ENCODE measurements around the gene GUCY1B1.
A peak's percentile ranks its signal among the peaks of the same experiment; 100 is the strongest.

The GUCY1B1 gene

DNA sequence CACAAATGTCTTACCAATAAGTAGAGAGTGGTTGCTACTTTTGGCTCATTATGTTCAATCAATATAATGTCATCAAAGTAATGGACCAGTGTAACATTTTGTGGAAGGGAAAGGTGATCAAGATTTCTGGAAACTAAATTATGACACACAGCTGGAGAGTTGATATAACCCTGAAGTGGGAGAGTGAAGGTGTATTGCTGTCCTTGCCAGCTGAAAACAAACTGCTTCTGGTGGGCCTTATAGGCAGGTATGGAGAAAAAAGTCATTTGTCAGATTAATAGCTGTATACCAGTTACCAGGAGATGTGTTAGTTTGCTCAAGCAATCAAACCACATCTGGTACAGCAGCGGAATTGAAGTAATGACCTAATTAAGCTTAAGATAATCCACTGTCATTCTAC, 17.3 kb upstream of the GUCY1B1 start:
- H3K4me1 ChIP-seq (ENCODE audit: control insufficient read depth, insufficient read depth, low read length) = no peaks in the 10 kb centered on the region
- no peaks in the 10 kb centered on the region for H3K27me3 ChIP-seq (ENCODE audit: control insufficient read depth, insufficient read depth, low read length)
- no peaks in the 10 kb centered on the region for H3K36me3 ChIP-seq (ENCODE audit: control insufficient read depth, insufficient read depth, low read length)
- H3K9ac ChIP-seq (ENCODE audit: low read depth, low read length) = no peak overlapping the region
- H3K4me3 ChIP-seq (ENCODE audit: low read depth, low read length) = no peak overlapping the region
- H3K9me3 ChIP-seq (ENCODE audit: control insufficient read depth, insufficient read depth, low read length) = no peaks in the 10 kb centered on the region

DNA sequence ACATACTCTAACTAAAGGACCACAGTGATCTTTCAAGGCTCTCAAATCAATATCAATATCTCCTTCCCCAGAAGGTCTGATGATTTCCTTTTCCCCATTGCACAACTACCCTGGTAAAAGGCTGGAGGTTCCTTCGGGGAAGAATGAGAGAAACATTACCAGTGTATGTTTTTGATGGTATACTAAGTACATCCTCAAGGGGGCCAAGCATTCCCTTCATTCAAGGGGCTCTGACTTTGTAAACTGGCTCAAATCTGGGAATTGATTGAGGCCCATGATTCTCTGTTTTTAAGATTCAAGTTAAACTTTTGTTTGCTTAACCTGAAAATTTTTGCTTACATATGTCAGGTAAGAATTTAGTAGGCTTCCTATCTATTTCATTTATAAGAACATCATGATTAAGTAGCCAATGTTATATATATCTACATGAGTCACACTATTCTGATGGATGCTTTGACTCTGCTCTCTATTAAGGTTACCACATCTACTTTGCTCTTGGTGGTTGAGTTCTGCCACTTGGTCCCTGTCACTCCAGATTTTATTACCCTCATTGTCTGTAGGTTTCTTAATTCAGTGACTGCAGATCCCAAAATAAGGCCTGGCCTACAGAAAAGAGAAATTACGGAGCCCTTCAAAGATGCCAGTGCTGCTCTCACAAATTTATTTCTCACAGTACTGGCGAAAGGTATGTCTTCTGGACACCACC, 16.4 kb upstream of the GUCY1B1 start:
- no peaks in the 10 kb centered on the region for H3K4me1 ChIP-seq (ENCODE audit: control insufficient read depth, insufficient read depth, low read length)
- H3K36me3 ChIP-seq (ENCODE audit: control insufficient read depth, insufficient read depth, low read length) = no peaks in the 10 kb centered on the region
- H3K4me3 ChIP-seq (ENCODE audit: low read depth, low read length) = no peak overlapping the region
- no peaks in the 10 kb centered on the region for H3K9me3 ChIP-seq (ENCODE audit: control insufficient read depth, insufficient read depth, low read length)
- no peak overlapping the region for H3K9ac ChIP-seq (ENCODE audit: low read depth, low read length)
- H3K27me3 ChIP-seq (ENCODE audit: control insufficient read depth, insufficient read depth, low read length) = no peaks in the 10 kb centered on the region

DNA sequence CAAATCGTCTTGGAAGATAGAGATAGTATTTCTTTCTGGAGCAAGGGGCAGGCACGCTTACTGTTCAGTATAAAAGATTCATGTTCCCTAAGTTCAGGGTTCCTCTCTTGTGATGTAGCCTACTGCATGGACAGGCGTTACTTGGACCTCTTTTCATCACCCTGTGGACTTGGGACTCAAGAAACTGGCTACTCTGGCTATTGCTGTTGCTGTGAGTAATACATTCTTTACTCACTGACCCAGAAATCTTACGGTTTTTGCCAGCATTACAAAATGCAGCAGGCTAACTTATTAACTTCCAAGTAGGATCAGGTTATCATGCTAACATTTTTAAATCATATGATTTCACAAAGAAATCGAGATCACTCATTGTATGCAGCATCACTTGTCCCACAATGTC, 12.8 kb upstream of the GUCY1B1 start:
- Histone ChIP-seq H3K9me3 (ENCODE audit: control insufficient read depth, insufficient read depth, low read length) (no peaks in the 10 kb centered on the region), H3K9ac (ENCODE audit: low read depth, low read length) (no peak overlapping the region), H3K36me3 (ENCODE audit: control insufficient read depth, insufficient read depth, low read length) (no peaks in the 10 kb centered on the region), H3K4me3 (ENCODE audit: low read depth, low read length) (no peak overlapping the region), H3K4me1 (ENCODE audit: control insufficient read depth, insufficient read depth, low read length) (peaks cover 2% of the 10 kb centered on the region), H3K27me3 (ENCODE audit: control insufficient read depth, insufficient read depth, low read length) (no peaks in the 10 kb centered on the region)

DNA sequence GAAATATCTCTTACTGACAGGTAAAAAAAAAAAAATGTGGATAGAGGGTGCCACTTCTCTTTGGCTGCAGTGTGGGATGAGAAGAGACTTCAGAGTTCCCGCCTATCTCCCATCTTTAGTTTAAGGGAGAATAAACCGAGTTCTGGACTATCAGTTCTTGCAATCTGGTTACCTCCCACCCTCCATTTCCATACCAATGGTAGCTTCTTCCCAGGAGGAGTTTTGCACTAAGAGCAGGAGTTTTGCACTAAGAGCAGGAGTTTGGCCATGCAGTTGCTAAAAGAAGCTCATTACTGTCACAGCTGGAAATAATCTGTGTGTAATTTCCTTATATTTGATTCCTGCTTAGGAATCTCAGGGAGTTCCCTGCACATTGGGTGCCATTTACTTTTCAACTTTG, 10.8 kb upstream of the GUCY1B1 start:
- peaks cover 2% of the 10 kb centered on the region for H3K4me1 ChIP-seq (ENCODE audit: control insufficient read depth, insufficient read depth, low read length)
- no peaks in the 10 kb centered on the region for H3K27me3 ChIP-seq (ENCODE audit: control insufficient read depth, insufficient read depth, low read length)
- H3K9ac ChIP-seq (ENCODE audit: low read depth, low read length) = no peak overlapping the region
- no peaks in the 10 kb centered on the region for H3K36me3 ChIP-seq (ENCODE audit: control insufficient read depth, insufficient read depth, low read length)
- no peak overlapping the region for H3K4me3 ChIP-seq (ENCODE audit: low read depth, low read length)
- H3K9me3 ChIP-seq (ENCODE audit: control insufficient read depth, insufficient read depth, low read length) = no peaks in the 10 kb centered on the region

DNA sequence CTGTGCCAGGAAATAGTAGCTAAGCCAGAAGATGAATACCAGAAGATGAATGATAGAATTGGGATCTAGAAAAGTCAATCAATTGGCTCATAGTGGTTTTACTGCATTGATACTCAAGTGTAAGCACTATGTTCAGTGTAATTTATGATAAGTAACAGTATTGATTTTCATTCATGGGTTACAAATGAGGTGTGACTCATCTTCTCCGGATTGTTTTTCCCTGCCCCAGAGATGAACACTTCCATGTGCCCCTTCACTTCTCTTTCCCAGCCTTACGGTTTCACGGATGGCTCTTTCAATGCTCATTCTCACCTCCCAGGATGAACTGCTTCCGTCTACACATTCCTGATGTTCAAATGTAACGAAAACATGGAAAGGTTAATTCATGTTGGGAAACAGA, 9.8 kb upstream of the GUCY1B1 start:
- no peaks in the 10 kb centered on the region for H3K9me3 ChIP-seq (ENCODE audit: control insufficient read depth, insufficient read depth, low read length)
- peaks cover 2% of the 10 kb centered on the region for H3K4me1 ChIP-seq (ENCODE audit: control insufficient read depth, insufficient read depth, low read length)
- no peaks in the 10 kb centered on the region for H3K36me3 ChIP-seq (ENCODE audit: control insufficient read depth, insufficient read depth, low read length)
- H3K4me3 ChIP-seq (ENCODE audit: low read depth, low read length) = no peak overlapping the region
- no peak overlapping the region for H3K9ac ChIP-seq (ENCODE audit: low read depth, low read length)
- no peaks in the 10 kb centered on the region for H3K27me3 ChIP-seq (ENCODE audit: control insufficient read depth, insufficient read depth, low read length)

DNA sequence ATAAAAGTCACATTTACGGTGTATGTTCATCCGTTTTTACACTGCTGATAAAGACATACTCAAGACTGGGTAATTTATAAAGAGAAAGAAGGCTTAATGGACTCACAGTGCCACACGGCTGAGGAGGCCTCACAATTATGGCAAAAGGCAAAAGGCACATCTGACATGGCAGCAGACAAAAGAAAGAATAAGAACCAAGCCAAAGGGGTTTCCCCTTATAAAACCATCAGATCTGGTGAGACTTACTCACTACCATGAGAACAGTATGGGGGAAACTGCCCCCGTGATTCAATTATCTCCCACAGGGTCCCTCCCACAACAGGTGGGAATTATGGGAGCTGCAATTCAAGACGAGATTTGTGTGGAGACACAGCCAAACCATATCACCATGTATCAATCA, 7.3 kb upstream of the GUCY1B1 start:
- Histone ChIP-seq H3K4me3 (ENCODE audit: low read depth, low read length) (no peak overlapping the region), H3K27me3 (ENCODE audit: control insufficient read depth, insufficient read depth, low read length) (no peaks in the 10 kb centered on the region), H3K9me3 (ENCODE audit: control insufficient read depth, insufficient read depth, low read length) (no peaks in the 10 kb centered on the region), H3K36me3 (ENCODE audit: control insufficient read depth, insufficient read depth, low read length) (no peaks in the 10 kb centered on the region), H3K4me1 (ENCODE audit: control insufficient read depth, insufficient read depth, low read length) (peaks cover 2% of the 10 kb centered on the region), H3K9ac (ENCODE audit: low read depth, low read length) (no peak overlapping the region)

DNA sequence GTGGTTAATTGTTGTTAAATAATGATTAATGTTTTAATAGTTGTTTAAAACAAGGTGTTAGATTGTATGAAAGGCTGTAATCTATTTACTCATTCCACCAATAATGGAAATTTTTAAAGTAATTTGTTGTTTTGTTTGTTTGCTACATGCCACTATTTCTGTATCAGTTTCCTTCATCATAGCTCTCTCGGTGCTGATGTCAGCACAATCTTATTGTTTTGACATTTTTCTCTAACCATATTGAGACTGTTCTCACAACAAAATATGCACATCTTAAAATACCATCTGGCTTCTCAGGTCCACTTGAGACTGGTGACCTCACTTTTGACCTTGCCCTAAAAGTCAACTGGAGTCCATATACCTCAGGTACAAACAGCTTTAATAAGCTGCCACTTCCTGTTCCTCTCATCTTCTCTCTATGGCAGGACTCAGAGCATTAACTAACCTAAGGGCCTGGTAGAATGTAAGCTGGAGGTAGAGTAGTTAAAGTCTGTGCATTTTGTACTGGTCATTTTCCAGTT, 1.0 kb upstream of the GUCY1B1 start:
- peaks cover 19% of the 10 kb centered on the region for H3K27me3 ChIP-seq (ENCODE audit: control insufficient read depth, insufficient read depth, low read length)
- no peaks in the 10 kb centered on the region for H3K9me3 ChIP-seq (ENCODE audit: control insufficient read depth, insufficient read depth, low read length)
- no peak overlapping the region for H3K9ac ChIP-seq (ENCODE audit: low read depth, low read length)
- no peak overlapping the region for H3K4me3 ChIP-seq (ENCODE audit: low read depth, low read length)
- no peaks in the 10 kb centered on the region for H3K4me1 ChIP-seq (ENCODE audit: control insufficient read depth, insufficient read depth, low read length)
- H3K36me3 ChIP-seq (ENCODE audit: control insufficient read depth, insufficient read depth, low read length) = no peaks in the 10 kb centered on the region

DNA sequence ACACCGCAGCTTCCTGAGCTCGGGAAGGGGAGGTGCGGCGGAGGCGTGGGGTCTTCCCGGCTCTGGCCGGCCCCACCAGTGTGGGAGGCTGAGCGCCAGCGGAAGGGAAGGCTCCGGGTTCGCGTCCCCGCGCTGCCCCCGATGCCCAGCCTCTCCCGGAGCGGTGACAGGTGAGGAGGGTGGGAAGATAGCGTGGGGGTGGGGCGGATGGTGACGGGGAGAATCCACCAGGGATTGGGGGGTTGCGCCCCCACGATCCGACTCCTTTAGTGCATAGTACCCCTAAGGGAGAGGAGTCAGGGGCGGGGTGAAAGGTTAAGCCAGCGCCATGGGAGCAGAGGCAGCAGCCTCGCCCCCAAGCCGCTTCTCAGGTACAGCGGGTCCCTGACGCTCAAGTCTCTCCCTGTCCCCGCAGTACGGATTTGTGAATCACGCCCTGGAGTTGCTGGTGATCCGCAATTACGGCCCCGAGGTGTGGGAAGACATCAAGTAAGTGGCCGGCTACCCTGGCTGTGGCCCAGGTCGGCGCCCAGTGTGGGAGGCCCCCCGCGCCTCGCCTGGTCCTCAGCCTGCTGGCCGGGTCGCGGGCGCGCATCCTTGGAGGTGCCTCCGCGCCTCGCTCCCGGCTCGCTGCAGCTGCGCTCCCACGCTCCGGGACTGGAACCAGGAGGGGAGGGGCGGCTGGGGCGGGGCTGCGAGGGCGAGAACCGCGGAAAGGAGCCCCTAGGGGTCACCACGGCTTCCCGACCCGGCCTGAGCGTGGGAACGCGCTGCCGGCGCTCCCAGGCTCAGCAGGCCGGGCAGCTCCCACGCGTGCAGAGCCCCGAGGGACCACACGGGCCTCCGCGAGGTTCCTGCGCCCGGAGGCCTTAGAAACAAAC, 791 bp downstream of the GUCY1B1 start:
- H3K4me1 ChIP-seq (ENCODE audit: control insufficient read depth, insufficient read depth, low read length) = no peaks in the 10 kb centered on the region
- H3K27me3 ChIP-seq (ENCODE audit: control insufficient read depth, insufficient read depth, low read length) = peaks cover 19% of the 10 kb centered on the region
- no peaks in the 10 kb centered on the region for H3K36me3 ChIP-seq (ENCODE audit: control insufficient read depth, insufficient read depth, low read length)
- H3K4me3 ChIP-seq (ENCODE audit: low read depth, low read length) = peak overlapping the region; percentile 49
- H3K9me3 ChIP-seq (ENCODE audit: control insufficient read depth, insufficient read depth, low read length) = no peaks in the 10 kb centered on the region
- H3K9ac ChIP-seq (ENCODE audit: low read depth, low read length) = no peak overlapping the region

DNA sequence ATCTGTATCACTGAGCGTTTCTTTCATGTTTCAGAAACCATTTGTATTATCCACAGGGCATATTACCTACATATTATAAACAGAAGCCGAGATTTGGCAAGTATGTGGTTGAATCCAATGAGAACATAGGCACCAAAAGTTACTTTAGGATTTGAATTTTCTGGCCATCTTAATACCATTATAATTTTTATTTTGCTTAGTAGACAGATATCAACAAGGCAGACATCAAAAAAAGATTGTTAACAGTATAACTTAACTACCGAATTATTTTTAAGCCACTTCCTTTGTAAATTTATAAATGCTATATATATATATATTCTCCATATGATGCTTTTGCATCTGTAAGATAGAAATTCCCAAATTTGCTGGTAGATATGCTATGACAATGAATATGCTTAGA, 2.2 kb downstream of the GUCY1B1 start:
- Histone ChIP-seq H3K9ac (ENCODE audit: low read depth, low read length) (no peak overlapping the region), H3K27me3 (ENCODE audit: control insufficient read depth, insufficient read depth, low read length) (peaks cover 19% of the 10 kb centered on the region), H3K36me3 (ENCODE audit: control insufficient read depth, insufficient read depth, low read length) (no peaks in the 10 kb centered on the region), H3K4me1 (ENCODE audit: control insufficient read depth, insufficient read depth, low read length) (no peaks in the 10 kb centered on the region), H3K9me3 (ENCODE audit: control insufficient read depth, insufficient read depth, low read length) (no peaks in the 10 kb centered on the region), H3K4me3 (ENCODE audit: low read depth, low read length) (no peak overlapping the region)

DNA sequence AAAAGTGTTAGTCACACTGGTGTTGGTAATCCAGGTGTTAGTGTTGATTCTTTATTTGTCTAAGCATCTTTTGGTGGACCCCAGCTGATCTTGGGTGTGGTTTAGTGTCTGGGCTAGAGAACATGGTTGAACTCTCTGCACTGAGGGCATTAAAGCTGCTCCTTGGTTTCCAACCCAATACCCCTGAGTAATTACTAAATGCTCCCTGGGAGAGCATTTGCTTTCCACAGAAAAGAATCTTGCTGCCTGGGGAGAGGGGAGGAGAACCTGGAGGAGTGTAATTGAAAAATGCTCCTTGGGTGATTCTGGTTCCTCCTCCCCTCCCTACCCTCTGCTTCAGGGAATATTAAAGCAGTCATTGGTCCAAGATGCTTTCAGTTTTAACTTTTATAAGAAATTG, 3.1 kb downstream of the GUCY1B1 start:
- Histone ChIP-seq H3K9ac (ENCODE audit: low read depth, low read length) (no peak overlapping the region), H3K9me3 (ENCODE audit: control insufficient read depth, insufficient read depth, low read length) (no peaks in the 10 kb centered on the region), H3K4me3 (ENCODE audit: low read depth, low read length) (no peak overlapping the region), H3K36me3 (ENCODE audit: control insufficient read depth, insufficient read depth, low read length) (no peaks in the 10 kb centered on the region), H3K27me3 (ENCODE audit: control insufficient read depth, insufficient read depth, low read length) (peaks cover 19% of the 10 kb centered on the region), H3K4me1 (ENCODE audit: control insufficient read depth, insufficient read depth, low read length) (no peaks in the 10 kb centered on the region)

DNA sequence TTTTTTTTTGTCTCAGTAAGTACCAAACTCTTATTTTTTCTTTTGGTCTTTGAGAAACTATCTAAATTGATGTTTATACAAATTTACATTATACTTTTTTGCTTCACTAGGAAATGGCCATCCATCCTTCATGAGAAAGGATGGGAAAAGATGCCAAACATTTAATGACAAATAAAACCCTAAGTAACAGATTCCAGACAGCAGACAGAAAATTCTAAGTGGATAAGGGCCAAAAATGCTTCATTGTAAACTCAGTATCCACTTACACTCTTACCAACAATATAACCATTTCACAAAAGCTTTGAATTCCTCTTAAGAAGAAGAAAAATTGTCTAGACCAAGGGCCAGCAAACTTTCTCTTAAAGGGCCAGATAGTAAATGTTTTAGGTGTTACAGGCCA, 3.5 kb downstream of the GUCY1B1 start:
- Histone ChIP-seq H3K27me3 (ENCODE audit: control insufficient read depth, insufficient read depth, low read length) (peaks cover 19% of the 10 kb centered on the region), H3K9me3 (ENCODE audit: control insufficient read depth, insufficient read depth, low read length) (no peaks in the 10 kb centered on the region), H3K9ac (ENCODE audit: low read depth, low read length) (no peak overlapping the region), H3K4me3 (ENCODE audit: low read depth, low read length) (no peak overlapping the region), H3K4me1 (ENCODE audit: control insufficient read depth, insufficient read depth, low read length) (no peaks in the 10 kb centered on the region), H3K36me3 (ENCODE audit: control insufficient read depth, insufficient read depth, low read length) (no peaks in the 10 kb centered on the region)

DNA sequence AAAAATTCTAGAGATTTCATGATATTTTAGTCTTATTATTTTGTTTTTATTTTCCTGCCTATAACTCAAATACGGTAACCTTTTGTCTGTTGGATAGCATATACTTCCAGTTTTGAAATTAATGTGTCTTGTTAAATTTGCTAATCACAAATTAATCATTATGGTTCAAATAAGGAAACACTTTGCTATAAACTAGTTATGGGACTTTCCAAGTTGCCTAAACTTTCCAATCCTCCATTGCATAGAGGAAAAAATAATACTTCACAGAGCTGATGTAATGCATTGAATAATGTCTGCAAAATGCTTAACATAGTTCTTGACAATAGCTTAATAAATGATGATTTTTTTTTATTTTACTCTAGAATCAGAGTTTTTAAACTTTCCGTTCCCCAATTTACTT, 4.7 kb downstream of the GUCY1B1 start:
- Histone ChIP-seq H3K27me3 (ENCODE audit: control insufficient read depth, insufficient read depth, low read length) (peaks cover 11% of the 10 kb centered on the region), H3K4me3 (ENCODE audit: low read depth, low read length) (no peak overlapping the region), H3K4me1 (ENCODE audit: control insufficient read depth, insufficient read depth, low read length) (no peaks in the 10 kb centered on the region), H3K36me3 (ENCODE audit: control insufficient read depth, insufficient read depth, low read length) (no peaks in the 10 kb centered on the region), H3K9ac (ENCODE audit: low read depth, low read length) (no peak overlapping the region), H3K9me3 (ENCODE audit: control insufficient read depth, insufficient read depth, low read length) (no peaks in the 10 kb centered on the region)
